ENCODE measurements around the gene RCE1.
A peak's percentile ranks its signal among the peaks of the same experiment; 100 is the strongest.

Gene RCE1

DNA sequence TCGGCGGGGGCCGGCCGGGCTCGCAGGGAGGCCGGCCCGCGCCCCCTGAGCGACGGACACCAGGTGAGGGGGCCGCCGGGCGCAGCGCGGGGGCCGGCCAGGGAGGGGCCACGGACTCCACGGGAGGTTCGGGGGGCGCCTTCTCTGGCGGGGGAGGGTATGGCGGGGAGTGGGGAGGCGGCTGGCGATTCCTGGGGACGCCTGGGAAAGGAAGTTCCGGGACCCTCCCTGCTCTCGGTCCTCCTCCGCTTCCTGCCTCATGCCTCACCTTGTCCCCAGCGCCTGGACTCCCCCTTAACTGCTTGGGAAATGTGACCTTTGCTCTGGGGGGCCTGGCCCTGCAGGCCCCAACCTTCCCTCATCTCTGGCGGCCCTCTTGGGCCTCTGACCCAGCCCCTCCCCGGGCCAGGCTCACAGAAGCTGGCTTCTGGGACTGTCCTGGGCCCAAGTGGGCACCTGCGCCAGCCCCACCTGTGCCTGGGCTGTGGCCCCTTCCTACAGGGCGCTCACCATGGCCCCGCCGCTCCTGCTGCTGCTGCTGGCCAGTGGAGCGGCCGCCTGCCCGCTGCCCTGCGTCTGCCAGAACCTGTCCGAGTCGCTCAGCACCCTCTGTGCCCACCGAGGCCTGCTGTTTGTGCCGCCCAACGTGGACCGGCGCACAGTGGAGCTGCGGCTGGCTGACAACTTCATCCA lies 14.1 kb downstream of the RCE1 start:
- Histone ChIP-seq H3K27ac (ENCODE audit: insufficient read depth in 1 of 2, low read depth in 1 of 2, low read length in 2 of 2, poor library complexity in 1 of 2, severe bottlenecking in 2 of 2) (no peak overlapping the region), H3K9me3 (ENCODE audit: control extremely low read depth in 1 of 5, control insufficient read depth in 4 of 5, insufficient read depth in 2 of 5, low read depth in 1 of 5, low read length in 4 of 5) (no peaks in the 10 kb centered on the region), H3K27me3 (replicated peaks in 2 of 5; ENCODE audit: control insufficient read depth in 4 of 5, insufficient read depth in 5 of 5, low read length in 4 of 5) (no peaks in the 10 kb centered on the region), H3K36me3 (ENCODE audit: control insufficient read depth in 4 of 4, insufficient read depth in 4 of 4, low read length in 3 of 4) (peaks cover 0 to 21% (median 7%) of the 10 kb centered on the region in 4 experiments), H3K4me1 (ENCODE audit: control extremely low read depth in 1 of 4, control insufficient read depth in 4 of 4, insufficient read depth in 4 of 4, low read length in 3 of 4) (peaks cover 0 to 33% (median 21%) of the 10 kb centered on the region in 4 experiments), H3K4me3 (ENCODE audit: control insufficient read depth in 1 of 7, extremely low read depth in 1 of 7, insufficient read depth in 4 of 7, low read depth in 2 of 7, low read length in 6 of 7) (peak overlapping the region; percentile 38 to 86 (median 71))
- CTCF ChIA-PET: no interaction called here
- DNase-seq: no peak
- POLR2A ChIA-PET: interaction anchor here (1.7 kb wide), 1 partner anchor 14 kb away, joined by 4 read pairs; the partner anchor contains the start of gene RCE1
- WGBS (ENCODE audit: insufficient coverage): 50% methylated on average over 31 of the region's 47 CpGs

GRCh38 chr11:66857927-66858185 lies 14.6 kb downstream of the RCE1 start:
- WGBS (ENCODE audit: insufficient coverage): 98% methylated on average over 19 of the region's 19 CpGs
- H3K27me3 ChIP-seq (replicated peaks in 2 of 5; ENCODE audit: control insufficient read depth in 4 of 5, insufficient read depth in 5 of 5, low read length in 4 of 5): no peaks in the 10 kb centered on the region
- peaks cover 0 to 21% (median 7%) of the 10 kb centered on the region in 4 experiments for H3K36me3 ChIP-seq (ENCODE audit: control insufficient read depth in 4 of 4, insufficient read depth in 4 of 4, low read length in 3 of 4)
- no peaks in the 10 kb centered on the region for H3K9me3 ChIP-seq (ENCODE audit: control extremely low read depth in 1 of 5, control insufficient read depth in 4 of 5, insufficient read depth in 2 of 5, low read depth in 1 of 5, low read length in 4 of 5)
- peaks cover 0 to 33% (median 21%) of the 10 kb centered on the region in 4 experiments for H3K4me1 ChIP-seq (ENCODE audit: control extremely low read depth in 1 of 4, control insufficient read depth in 4 of 4, insufficient read depth in 4 of 4, low read length in 3 of 4)
- peak overlapping the region in 1 of 7 experiments; percentile 83 for H3K4me3 ChIP-seq (ENCODE audit: control insufficient read depth in 1 of 7, extremely low read depth in 1 of 7, insufficient read depth in 4 of 7, low read depth in 2 of 7, low read length in 6 of 7)
- ChIA-PET CTCF (no interaction called here), POLR2A (interaction anchor here (1.7 kb wide), 1 partner anchor 15 kb away, joined by 4 read pairs; the partner anchor contains the start of gene RCE1)
- no peak overlapping the region for H3K27ac ChIP-seq (ENCODE audit: insufficient read depth in 1 of 2, low read depth in 1 of 2, low read length in 2 of 2, poor library complexity in 1 of 2, severe bottlenecking in 2 of 2)
- DNase-seq: no peak

DNA sequence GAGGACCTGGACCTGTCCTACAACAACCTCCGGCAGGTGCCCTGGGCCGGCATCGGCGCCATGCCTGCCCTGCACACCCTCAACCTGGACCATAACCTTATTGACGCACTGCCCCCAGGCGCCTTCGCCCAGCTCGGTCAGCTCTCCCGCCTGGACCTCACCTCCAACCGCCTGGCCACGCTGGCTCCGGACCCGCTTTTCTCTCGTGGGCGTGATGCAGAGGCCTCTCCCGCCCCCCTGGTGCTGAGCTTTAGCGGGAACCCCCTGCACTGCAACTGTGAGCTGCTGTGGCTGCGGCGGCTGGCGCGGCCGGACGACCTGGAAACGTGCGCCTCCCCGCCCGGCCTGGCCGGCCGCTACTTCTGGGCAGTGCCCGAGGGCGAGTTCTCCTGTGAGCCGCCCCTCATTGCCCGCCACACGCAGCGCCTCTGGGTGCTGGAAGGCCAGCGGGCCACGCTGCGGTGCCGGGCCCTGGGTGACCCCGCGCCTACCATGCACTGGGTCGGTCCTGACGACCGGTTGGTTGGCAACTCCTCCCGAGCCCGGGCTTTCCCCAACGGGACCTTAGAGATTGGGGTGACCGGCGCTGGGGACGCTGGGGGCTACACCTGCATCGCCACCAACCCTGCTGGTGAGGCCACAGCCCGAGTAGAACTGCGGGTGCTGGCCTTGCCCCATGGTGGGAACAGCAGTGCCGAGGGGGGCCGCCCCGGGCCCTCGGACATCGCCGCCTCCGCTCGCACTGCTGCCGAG lies 15.1 kb downstream of the RCE1 start:
- H3K9me3 ChIP-seq (ENCODE audit: control extremely low read depth in 1 of 5, control insufficient read depth in 4 of 5, insufficient read depth in 2 of 5, low read depth in 1 of 5, low read length in 4 of 5): no peaks in the 10 kb centered on the region
- H3K27me3 ChIP-seq (replicated peaks in 2 of 5; ENCODE audit: control insufficient read depth in 4 of 5, insufficient read depth in 5 of 5, low read length in 4 of 5): no peaks in the 10 kb centered on the region
- WGBS (ENCODE audit: insufficient coverage): 98% methylated on average over 51 of the region's 62 CpGs
- H3K27ac ChIP-seq (ENCODE audit: insufficient read depth in 1 of 2, low read depth in 1 of 2, low read length in 2 of 2, poor library complexity in 1 of 2, severe bottlenecking in 2 of 2): no peak overlapping the region
- no peak for DNase-seq
- no peak overlapping the region for H3K4me3 ChIP-seq (ENCODE audit: control insufficient read depth in 1 of 7, extremely low read depth in 1 of 7, insufficient read depth in 4 of 7, low read depth in 2 of 7, low read length in 6 of 7)
- peaks cover 0 to 21% (median 7%) of the 10 kb centered on the region in 4 experiments for H3K36me3 ChIP-seq (ENCODE audit: control insufficient read depth in 4 of 4, insufficient read depth in 4 of 4, low read length in 3 of 4)
- peaks cover 0 to 30% (median 21%) of the 10 kb centered on the region in 4 experiments for H3K4me1 ChIP-seq (ENCODE audit: control extremely low read depth in 1 of 4, control insufficient read depth in 4 of 4, insufficient read depth in 4 of 4, low read length in 3 of 4)
- ChIA-PET CTCF (interaction anchor here (1.5 kb wide), 1 partner anchor 13 kb away, joined by 3 read pairs; no protein-coding TSS in a partner anchor), POLR2A (interaction anchor here (1.7 kb wide), 1 partner anchor 15 kb away, joined by 4 read pairs; the partner anchor contains the start of gene RCE1)

GRCh38 chr11:66858939-66859685 lies 15.9 kb downstream of the RCE1 start:
- Histone ChIP-seq H3K27ac (ENCODE audit: insufficient read depth in 1 of 2, low read depth in 1 of 2, low read length in 2 of 2, poor library complexity in 1 of 2, severe bottlenecking in 2 of 2) (no peak overlapping the region), H3K9me3 (ENCODE audit: control extremely low read depth in 1 of 5, control insufficient read depth in 4 of 5, insufficient read depth in 2 of 5, low read depth in 1 of 5, low read length in 4 of 5) (no peaks in the 10 kb centered on the region), H3K4me3 (ENCODE audit: control insufficient read depth in 1 of 7, extremely low read depth in 1 of 7, insufficient read depth in 4 of 7, low read depth in 2 of 7, low read length in 6 of 7) (no peak overlapping the region), H3K27me3 (replicated peaks in 2 of 5; ENCODE audit: control insufficient read depth in 4 of 5, insufficient read depth in 5 of 5, low read length in 4 of 5) (no peaks in the 10 kb centered on the region), H3K36me3 (ENCODE audit: control insufficient read depth in 4 of 4, insufficient read depth in 4 of 4, low read length in 3 of 4) (peaks cover 0 to 21% (median 7%) of the 10 kb centered on the region in 4 experiments), H3K4me1 (ENCODE audit: control extremely low read depth in 1 of 4, control insufficient read depth in 4 of 4, insufficient read depth in 4 of 4, low read length in 3 of 4) (peaks cover 0 to 29% (median 21%) of the 10 kb centered on the region in 4 experiments)
- 98% methylated on average over 19 of the region's 29 CpGs for WGBS (ENCODE audit: insufficient coverage)
- DNase-seq: no peak
- ChIA-PET POLR2A (no interaction called here), CTCF (interaction anchor here (1.1 to 1.5 kb wide), 3 partner anchors 12 to 24 kb away, joined by 3 read pairs; no protein-coding TSS in a partner anchor)

DNA sequence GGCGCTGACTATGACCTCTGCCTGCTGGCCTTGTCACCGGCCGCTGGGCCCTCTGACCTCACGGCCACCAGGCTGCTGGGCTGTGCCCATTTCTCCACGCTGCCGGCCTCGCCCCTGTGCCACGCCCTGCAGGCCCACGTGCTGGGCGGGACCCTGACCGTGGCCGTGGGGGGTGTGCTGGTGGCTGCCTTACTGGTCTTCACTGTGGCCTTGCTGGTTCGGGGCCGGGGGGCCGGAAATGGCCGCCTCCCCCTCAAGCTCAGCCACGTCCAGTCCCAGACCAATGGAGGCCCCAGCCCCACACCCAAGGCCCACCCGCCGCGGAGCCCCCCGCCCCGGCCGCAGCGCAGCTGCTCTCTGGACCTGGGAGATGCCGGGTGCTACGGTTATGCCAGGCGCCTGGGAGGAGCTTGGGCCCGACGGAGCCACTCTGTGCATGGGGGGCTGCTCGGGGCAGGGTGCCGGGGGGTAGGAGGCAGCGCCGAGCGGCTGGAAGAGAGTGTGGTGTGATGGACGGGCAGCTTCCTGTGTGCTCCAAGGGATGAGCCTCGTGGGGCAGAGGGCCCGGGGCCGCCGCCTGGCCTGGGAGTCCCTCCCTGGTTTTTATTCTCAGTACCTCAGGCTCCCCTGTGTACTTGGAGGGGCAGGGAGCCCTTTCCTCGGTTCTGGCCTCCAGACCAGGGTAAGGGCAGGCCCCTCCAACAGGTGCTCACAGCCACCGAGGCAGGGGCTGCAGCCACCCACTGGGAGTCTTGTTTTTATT lies 16.6 kb downstream of the RCE1 start:
- Histone ChIP-seq H3K4me1 (ENCODE audit: control extremely low read depth in 1 of 4, control insufficient read depth in 4 of 4, insufficient read depth in 4 of 4, low read length in 3 of 4) (peaks cover 0 to 26% (median 20%) of the 10 kb centered on the region in 4 experiments), H3K27ac (ENCODE audit: insufficient read depth in 1 of 2, low read depth in 1 of 2, low read length in 2 of 2, poor library complexity in 1 of 2, severe bottlenecking in 2 of 2) (no peak overlapping the region), H3K36me3 (ENCODE audit: control insufficient read depth in 4 of 4, insufficient read depth in 4 of 4, low read length in 3 of 4) (peaks cover 0 to 21% (median 7%) of the 10 kb centered on the region in 4 experiments), H3K4me3 (ENCODE audit: control insufficient read depth in 1 of 7, extremely low read depth in 1 of 7, insufficient read depth in 4 of 7, low read depth in 2 of 7, low read length in 6 of 7) (no peak overlapping the region), H3K9me3 (ENCODE audit: control extremely low read depth in 1 of 5, control insufficient read depth in 4 of 5, insufficient read depth in 2 of 5, low read depth in 1 of 5, low read length in 4 of 5) (no peaks in the 10 kb centered on the region), H3K27me3 (replicated peaks in 2 of 5; ENCODE audit: control insufficient read depth in 4 of 5, insufficient read depth in 5 of 5, low read length in 4 of 5) (no peaks in the 10 kb centered on the region)
- ChIA-PET CTCF (interaction anchor here (1.1 to 1.5 kb wide), 3 partner anchors 11 to 23 kb away, joined by 3 read pairs; no protein-coding TSS in a partner anchor), POLR2A (no interaction called here)
- 95% methylated on average over 30 of the region's 41 CpGs for WGBS (ENCODE audit: insufficient coverage)
- DNase-seq: no peak

DNA sequence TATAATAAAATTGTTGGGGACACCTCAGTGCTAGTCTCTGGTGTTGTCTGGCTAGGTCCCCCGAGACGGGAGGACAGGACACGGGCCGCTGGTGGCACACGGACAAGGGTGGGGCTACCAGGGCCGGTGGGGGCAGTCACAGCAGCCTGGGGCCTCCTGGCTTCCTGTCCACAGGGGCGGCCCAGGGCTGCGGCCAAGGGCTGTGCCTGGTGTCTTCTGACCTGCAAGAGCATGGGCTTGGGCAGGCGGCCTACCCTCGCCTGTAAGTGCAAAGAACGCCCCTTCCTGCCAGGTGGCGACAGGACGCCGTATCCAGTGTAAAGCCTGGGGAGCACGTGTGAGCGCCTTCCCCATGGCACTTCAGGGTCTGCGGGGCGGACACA lies 17.2 kb downstream of the RCE1 start:
- Histone ChIP-seq H3K9me3 (ENCODE audit: control extremely low read depth in 1 of 5, control insufficient read depth in 4 of 5, insufficient read depth in 2 of 5, low read depth in 1 of 5, low read length in 4 of 5) (no peaks in the 10 kb centered on the region), H3K4me1 (ENCODE audit: control extremely low read depth in 1 of 4, control insufficient read depth in 4 of 4, insufficient read depth in 4 of 4, low read length in 3 of 4) (peaks cover 0 to 21% (median 16%) of the 10 kb centered on the region in 4 experiments), H3K27ac (ENCODE audit: insufficient read depth in 1 of 2, low read depth in 1 of 2, low read length in 2 of 2, poor library complexity in 1 of 2, severe bottlenecking in 2 of 2) (no peak overlapping the region), H3K4me3 (ENCODE audit: control insufficient read depth in 1 of 7, extremely low read depth in 1 of 7, insufficient read depth in 4 of 7, low read depth in 2 of 7, low read length in 6 of 7) (no peak overlapping the region), H3K36me3 (ENCODE audit: control insufficient read depth in 4 of 4, insufficient read depth in 4 of 4, low read length in 3 of 4) (peaks cover 0 to 21% (median 7%) of the 10 kb centered on the region in 4 experiments), H3K27me3 (replicated peaks in 2 of 5; ENCODE audit: control insufficient read depth in 4 of 5, insufficient read depth in 5 of 5, low read length in 4 of 5) (no peaks in the 10 kb centered on the region)
- POLR2A ChIA-PET: no interaction called here
- no peak for DNase-seq
- WGBS (ENCODE audit: insufficient coverage): 90% methylated on average over 18 of the region's 18 CpGs
- CTCF ChIA-PET: no interaction called here
